IMR-90 (cell line): ENCODE results near the gene KLHL36. TPM values are rescaled to one million over a fixed set of nuclear protein-coding genes. Genes with fewer than 3 reads are reported as not detected.

Experiments
- ATAC-seq: fragments of 200-7000 bp; cut with Tn5 transposase; 2 replicates; pipeline ENCODE4 v1.9.1; 2020; ENCODE audit warnings: low read depth, mild to moderate bottlenecking, moderate library complexity
- BruUV-seq: library from RNA; stranded (reverse); fragments of 400-500 nt; replicated peaks from 2 replicates; lab custom pipeline; 2021; lab: Mats Ljungman, UMichigan
- CTCF ChIA-PET: fragments of 300-600 bp; formaldehyde crosslinking; extraction: SDS; loops from one replicate; lab custom pipeline; 2021; ENCODE audit warnings: antibody characterized with exemption; lab: Yijun Ruan, JAX
- POLR2A ChIA-PET: fragments of 300-600 bp; sonication (Branson Sonifier 250); formaldehyde crosslinking; loops from one replicate; lab custom pipeline; 2022; ENCODE audit warnings: antibody characterized with exemption; ENCODE audit not compliant: unreplicated experiment; lab: Charles Lee
- DNase-seq: peaks from one replicate; pipeline ENCODE4 v3.0.0; 2013
- H2AFZ ChIP-seq: replicated peaks from 2 replicates; pipeline ENCODE3; 2013; ENCODE audit warnings: low read length, mild to moderate bottlenecking; ENCODE audit not compliant: poor library complexity
- H2AK5ac ChIP-seq: 2 replicates; pipeline ENCODE4 v1.6.1; 2013; ENCODE audit warnings: low read depth, low read length, inconsistent platforms
- H2AK9ac ChIP-seq: replicated peaks from 2 replicates; pipeline ENCODE3; 2013; ENCODE audit warnings: mild to moderate bottlenecking, low read depth, low read length, moderate library complexity; ENCODE audit not compliant: poor library complexity
- H2BK120ac ChIP-seq: 2 replicates; pipeline ENCODE4 v1.6.1; 2013; ENCODE audit warnings: low read depth, low read length, inconsistent platforms
- H2BK15ac ChIP-seq: 3 replicates; pipeline ENCODE4 v1.6.1; 2013; ENCODE audit warnings: low read depth, low read length, inconsistent platforms
- H2BK20ac ChIP-seq: 2 replicates; pipeline ENCODE4 v1.6.1; 2013; ENCODE audit warnings: low read depth, mild to moderate bottlenecking, inconsistent platforms, low read length, moderate library complexity
- H2BK5ac ChIP-seq: 2 replicates; pipeline ENCODE4 v1.6.1; 2013; ENCODE audit warnings: mild to moderate bottlenecking, low read depth, low read length, inconsistent platforms; ENCODE audit not compliant: poor library complexity, severe bottlenecking
- H3K14ac ChIP-seq: replicated peaks from 2 replicates; pipeline ENCODE4 v1.6.1; 2013; ENCODE audit warnings: low read depth, low read length, inconsistent platforms
- H3K18ac ChIP-seq: 2 replicates; pipeline ENCODE4 v1.6.1; 2013; ENCODE audit warnings: low read depth, low read length, control low read depth
- H3K23ac ChIP-seq: 2 replicates; pipeline ENCODE4 v1.6.1; 2013; ENCODE audit warnings: low read depth, low read length, inconsistent platforms
- H3K27ac ChIP-seq: 2 replicates; pipeline ENCODE4 v1.5.1; 2013; ENCODE audit warnings: mild to moderate bottlenecking, control low read depth, low read length; ENCODE audit not compliant: insufficient read depth
- H3K27me3 ChIP-seq: 2 replicates; pipeline ENCODE4 v1.6.1; 2013; ENCODE audit warnings: low read length; ENCODE audit not compliant: control insufficient read depth, insufficient read depth
- H3K36me3 ChIP-seq: 2 replicates; pipeline ENCODE4 v1.6.1; 2013; ENCODE audit warnings: low read length, mixed read lengths; ENCODE audit not compliant: control insufficient read depth, insufficient read depth
- H3K4ac ChIP-seq: 2 replicates; pipeline ENCODE4 v1.6.1; 2013; ENCODE audit warnings: low read depth, low read length, inconsistent platforms
- H3K4me1 ChIP-seq: 2 replicates; pipeline ENCODE4 v1.6.1; 2013; ENCODE audit warnings: low read length, mixed read lengths; ENCODE audit not compliant: control insufficient read depth, insufficient read depth
- H3K4me2 ChIP-seq: 2 replicates; pipeline ENCODE4 v1.6.1; 2013; ENCODE audit warnings: low read depth, mild to moderate bottlenecking, control low read depth, low read length, moderate library complexity
- H3K4me3 ChIP-seq: 2 replicates; pipeline ENCODE4 v1.5.1; 2013; ENCODE audit warnings: low read depth, mild to moderate bottlenecking, control low read depth, low read length, moderate library complexity; ENCODE audit not compliant: insufficient read depth
- H3K56ac ChIP-seq: 2 replicates; pipeline ENCODE4 v1.6.1; 2013; ENCODE audit warnings: low read length, inconsistent platforms; ENCODE audit not compliant: insufficient read depth; ENCODE audit errors: extremely low read depth
- H3K79me1 ChIP-seq, 2 experiments: 2 replicates each; pipeline ENCODE4 v1.6.1; 2013; ENCODE audit warnings: low read length in 2 of 2, inconsistent platforms in 1 of 2, low read depth in 1 of 2
- H3K9ac ChIP-seq: 2 replicates; pipeline ENCODE4 v1.6.1; 2013; ENCODE audit warnings: low read depth, low read length, control low read depth
- H3K9me1 ChIP-seq: 2 replicates; pipeline ENCODE4 v1.6.1; 2013; ENCODE audit warnings: low read length, inconsistent platforms; ENCODE audit not compliant: insufficient read depth
- H3K9me3 ChIP-seq: 2 replicates; pipeline ENCODE4 v1.6.1; 2013; ENCODE audit warnings: low read length; ENCODE audit not compliant: control insufficient read depth, insufficient read depth
- H4K20me1 ChIP-seq: 2 replicates; pipeline ENCODE4 v1.6.1; 2013; ENCODE audit warnings: low read length, inconsistent platforms; ENCODE audit not compliant: insufficient read depth
- H4K5ac ChIP-seq: 2 replicates; pipeline ENCODE4 v1.6.1; 2013; ENCODE audit warnings: mild to moderate bottlenecking, low read depth, low read length, control low read depth
- H4K8ac ChIP-seq, 2 experiments: 2 replicates each; pipeline ENCODE4 v1.6.1; 2013; ENCODE audit warnings: low read depth in 2 of 2, low read length in 2 of 2, control low read depth in 1 of 2, inconsistent platforms in 1 of 2
- H4K91ac ChIP-seq: 2 replicates; pipeline ENCODE4 v1.6.1; 2013; ENCODE audit warnings: low read depth, low read length, inconsistent platforms; ENCODE audit not compliant: insufficient read depth
- BHLHE40 ChIP-seq: fragments of 150-350 bp; IDR thresholded peaks from 2 replicates; pipeline ENCODE4 v1.6.1; 2016; ENCODE audit warnings: mild to moderate bottlenecking, low read depth, low read length
- CEBPB ChIP-seq: IDR thresholded peaks from 2 replicates; pipeline ENCODE4 v1.6.1; 2012; ENCODE audit warnings: low read depth, low read length, improper control_type of control experiment
- ELK1 ChIP-seq: fragments of 150-350 bp; IDR thresholded peaks from 2 replicates; pipeline ENCODE4 v1.6.1; 2016; ENCODE audit warnings: low read depth, mild to moderate bottlenecking, low read length, moderate library complexity, borderline replicate concordance
- FOS ChIP-seq: fragments of 150-350 bp; IDR thresholded peaks from 2 replicates; pipeline ENCODE4 v1.6.1; 2016; ENCODE audit warnings: low read depth, low read length
- MAFK ChIP-seq: IDR thresholded peaks from 2 replicates; pipeline ENCODE4 v1.6.1; 2012; ENCODE audit warnings: low read depth, low read length, improper control_type of control experiment
- MAZ ChIP-seq: IDR thresholded peaks from 2 replicates; pipeline ENCODE4 v1.6.1; 2012; ENCODE audit warnings: low read depth, mild to moderate bottlenecking, low read length, improper control_type of control experiment, moderate library complexity, borderline replicate concordance
- MXI1 ChIP-seq: IDR thresholded peaks from 2 replicates; pipeline ENCODE4 v1.6.1; 2012; ENCODE audit warnings: low read depth, mild to moderate bottlenecking, low read length, moderate library complexity, borderline replicate concordance
- NFE2L2 ChIP-seq: fragments of 150-350 bp; IDR thresholded peaks from 2 replicates; pipeline ENCODE4 v1.6.1; 2016; ENCODE audit warnings: low read depth, mild to moderate bottlenecking, low read length
- RAD21 ChIP-seq: IDR thresholded peaks from 2 replicates; pipeline ENCODE4 v1.6.1; 2012; ENCODE audit warnings: low read length, improper control_type of control experiment
- SMC3 ChIP-seq: fragments of 150-350 bp; IDR thresholded peaks from 2 replicates; pipeline ENCODE4 v1.6.1; 2016; ENCODE audit warnings: low read depth, mild to moderate bottlenecking, antibody characterized with exemption, low read length, moderate library complexity
- WGBS, 2 experiments: methylation state at CpG; one replicate each; pipeline versions ENCODE4 v1.1.5 to v1.1.7; 2013; ENCODE audit warnings: missing lambda C conversion rate in 2 of 2; ENCODE audit not compliant: insufficient read length in 1 of 2; ENCODE audit errors: extremely low coverage in 2 of 2; 5-methylcytosine and 5-hydroxymethylcytosine counted together
- dilution Hi-C: fragments of 300-500 bp; cut with HindIII; formaldehyde crosslinking; loops from one replicate; pipeline ENCODE4 v1.14.3; 2018; ENCODE audit warnings: low sequenced_read_pairs; ENCODE audit not compliant: unreplicated experiment
- in situ Hi-C: fragments of 300-500 bp; cut with MboI; formaldehyde crosslinking; loops from 3 replicates; pipeline ENCODE4 v1.14.3; 2019; ENCODE audit warnings: low sequenced_read_pairs, inconsistent platforms, mixed read lengths
- intact Hi-C: fragments of 100-400 bp; cut with micrococcal nuclease; formaldehyde crosslinking; loops from 2 replicates; pipeline ENCODE4 v1.10.0; 2022
- polyA plus RNA-seq, 3 experiments: library from polyadenylated mRNA; depleted of rRNA; stranded (reverse); fragments of >200 nt; gene quantifications; 2 replicates each; pipeline ENCODE4 v1.2.3, GENCODE V29; 2012; ENCODE audit warnings: low replicate concordance in 1 of 3
- total RNA-seq: library from RNA; depleted of rRNA; stranded (reverse); fragments of >200 nt; gene quantifications from 2 replicates; pipeline ENCODE4 v1.2.3, GENCODE V29; 2012
- TF ChIP-seq, protein P1 (sequence below): fragments of 150-350 bp; IDR thresholded peaks from 2 replicates; pipeline ENCODE4 v1.6.1; 2017; ENCODE audit warnings: mild to moderate bottlenecking, antibody characterized with exemption, low read length, low read depth

Gene KLHL36
- total and polyA plus RNA-seq, 2 of the 4 experiments (the other 2 are of a cell fraction): 45.9 to 46.3 TPM

GRCh38 chr16:84637709-84638108, 10.6 kb upstream of the KLHL36 start:
- Histone ChIP-seq H3K56ac (no peak overlapping the region), H2AK5ac (no peak overlapping the region), H2BK15ac (no peak overlapping the region), H3K23ac (no peak overlapping the region), H3K9me3 (no peaks in the 10 kb centered on the region), H4K91ac (no peak overlapping the region), H2BK20ac (no peak overlapping the region), H3K36me3 (no peaks in the 10 kb centered on the region), H3K18ac (no peak overlapping the region), H3K9me1 (peaks cover 16% of the 10 kb centered on the region), H3K9ac (no peak overlapping the region), H3K27ac (no peak overlapping the region), H3K4me1 (peaks cover 17% of the 10 kb centered on the region), H3K4me2 (no peak overlapping the region), H3K79me1 (peaks cover 0 to 15% of the 10 kb centered on the region in 2 experiments; a peak in 2 of 4 replicates), H2AFZ (no peak overlapping the region), H3K4me3 (no peak overlapping the region), H4K20me1 (no peaks in the 10 kb centered on the region), H2AK9ac (no peak overlapping the region), H3K14ac (no peak overlapping the region), H3K27me3 (no peaks in the 10 kb centered on the region), H2BK5ac (no peak overlapping the region), H4K5ac (no peak overlapping the region), H2BK120ac (no peak overlapping the region), H4K8ac (no peak overlapping the region), H3K4ac (no peak overlapping the region)
- 57% methylated on average over 3 of the region's 4 CpGs; no CpG with 5 or more reads in 1 of the 2 experiments for WGBS, 2 experiments
- no TSS peak for BruUV-seq
- dilution Hi-C loops: no loop called here
- CTCF ChIA-PET: no interaction called here
- intact Hi-C loops: no loop called here
- ATAC-seq: no peak
- TF ChIP-seq MAFK (no peak), BHLHE40 (no peak), MAZ (no peak), SMC3 (no peak), FOS (no peak), MXI1 (no peak), CEBPB (no peak), ELK1 (no peak), RAD21 (no peak), NFE2L2 (no peak)
- TF ChIP-seq, protein P1, sequence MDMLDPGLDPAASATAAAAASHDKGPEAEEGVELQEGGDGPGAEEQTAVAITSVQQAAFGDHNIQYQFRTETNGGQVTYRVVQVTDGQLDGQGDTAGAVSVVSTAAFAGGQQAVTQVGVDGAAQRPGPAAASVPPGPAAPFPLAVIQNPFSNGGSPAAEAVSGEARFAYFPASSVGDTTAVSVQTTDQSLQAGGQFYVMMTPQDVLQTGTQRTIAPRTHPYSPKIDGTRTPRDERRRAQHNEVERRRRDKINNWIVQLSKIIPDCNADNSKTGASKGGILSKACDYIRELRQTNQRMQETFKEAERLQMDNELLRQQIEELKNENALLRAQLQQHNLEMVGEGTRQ: no peak
- no peak for DNase-seq
- in situ Hi-C loops: loop anchor here (25.0 kb wide), 2 partner anchors 325 to 350 kb away; partner anchors contain the start of gene WFDC1
- POLR2A ChIA-PET: no interaction called here
